GM21423 (cell line): ENCODE results near the gene RNF208.
A peak's percentile ranks its signal among the peaks of the same experiment; 100 is the strongest.
"Not testable (repeated sequence)": the region's sequence is repeated elsewhere in the genome, so short reads cannot be mapped to it uniquely, and the experiment has no call there.

Source experiments
- ATAC-seq: cut with Tn5 transposase; IDR thresholded peaks from one replicate; pipeline ENCODE4 v1.9.1; 2021; ENCODE audit warnings: mild to moderate bottlenecking, moderate library complexity; ENCODE audit not compliant: unreplicated experiment

Gene RNF208

GRCh38 chr9:137253717-137254623 is 31.9 kb upstream of the RNF208 start:
- ATAC-seq = no peak

- ATAC-seq = no peak
These were observed 30.8 kb upstream of the RNF208 start for GRCh38 chr9:137252555-137253506.

GRCh38 chr9:137251490-137252268 is 29.6 kb upstream of the RNF208 start:
- ATAC-seq = no peak

GRCh38 chr9:137251194-137251461 is 29.1 kb upstream of the RNF208 start, which contains the start of gene STPG3:
TSS of gene STPG3 (plus strand) at chr9:137251286. CDS start at chr9:137251287, 1 bp downstream.
- no peak for ATAC-seq

- no peak for ATAC-seq
These were observed 28.5 kb upstream of the RNF208 start for GRCh38 chr9:137250329-137251193.

- no peak for ATAC-seq
These were observed 25.8 kb upstream of the RNF208 start for GRCh38 chr9:137247916-137248175.

- ATAC-seq = no peak
These were observed 25.3 kb upstream of the RNF208 start for GRCh38 chr9:137247135-137247915.

- no peak for ATAC-seq
These were observed 23.7 kb upstream of the RNF208 start for GRCh38 chr9:137245450-137246421.

- ATAC-seq = no peak
These were observed 22.7 kb upstream of the RNF208 start for GRCh38 chr9:137244486-137245449.

GRCh38 chr9:137243626-137244485 is 21.8 kb upstream of the RNF208 start:
- ATAC-seq = no peak

- ATAC-seq = not testable (repeated sequence)
These were observed 21.2 kb upstream of the RNF208 start for GRCh38 chr9:137243266-137243625.

GRCh38 chr9:137242269-137243203 is 20.5 kb upstream of the RNF208 start:
- no peak for ATAC-seq

- peak; percentile 4 for ATAC-seq
These were observed 19.6 kb upstream of the RNF208 start for GRCh38 chr9:137241490-137242268.

- ATAC-seq = peak; percentile 73
These were observed 18.9 kb upstream of the RNF208 start, which contains the start of gene TUBB4B for GRCh38 chr9:137240841-137241489. TSS of gene TUBB4B (plus strand) at chr9:137241287. CDS start at chr9:137241361, 74 bp downstream.
